ENCODE results near the gene EPHA5.

GRCh38 chr4:65550500-65550899 lies 119.8 kb downstream of the EPHA5 start:
- no peak for TF ChIP-seq POLR2A (IDR thresholded peaks at IDR 0.05; ENCODE audit: low read length)
- TF ChIP-seq GATA1 (IDR thresholded peaks at IDR 0.05; ENCODE audit: low read depth, low read length) = no peak
